Hepatocyte (in vitro differentiated cells): Measurements from ENCODE around the gene ETV3. TPM values are rescaled to one million over a fixed set of nuclear protein-coding genes. Genes with fewer than 3 reads are reported as not detected.
A peak's percentile ranks its signal among the peaks of the same experiment; 100 is the strongest.

Experiments
- DNase-seq: peaks from one replicate; pipeline ENCODE4 v3.0.0-alpha.2; 2016; ENCODE audit warnings: low spot score
- H2AFZ ChIP-seq: fragments of 200-600 bp; sonication (generic); 2 replicates; pipeline ENCODE4 v1.6.0; 2016; ENCODE audit warnings: antibody characterized with exemption, mild to moderate bottlenecking
- H3K27ac ChIP-seq: fragments of 200-600 bp; sonication (generic); 2 replicates; pipeline ENCODE4 v1.5.1; 2016; ENCODE audit warnings: mild to moderate bottlenecking
- H3K27me3 ChIP-seq: fragments of 200-600 bp; sonication (generic); 2 replicates; pipeline ENCODE4 v1.6.1; 2016
- H3K36me3 ChIP-seq: fragments of 200-600 bp; sonication (generic); replicated peaks from 2 replicates; pipeline ENCODE4 v1.5.1; 2016; ENCODE audit warnings: low read depth; ENCODE audit not compliant: insufficient read depth
- H3K4me1 ChIP-seq: fragments of 200-600 bp; sonication (generic); 2 replicates; pipeline ENCODE4 v1.5.1; 2016; ENCODE audit warnings: mild to moderate bottlenecking, moderate library complexity; ENCODE audit not compliant: insufficient read depth
- H3K4me2 ChIP-seq: fragments of 200-600 bp; sonication (generic); 2 replicates; pipeline ENCODE4 v1.6.0; 2016
- H3K4me3 ChIP-seq: fragments of 200-600 bp; sonication (generic); 2 replicates; pipeline ENCODE4 v1.5.1; 2016; ENCODE audit warnings: mild to moderate bottlenecking
- H3K79me2 ChIP-seq: fragments of 200-600 bp; sonication (generic); 2 replicates; pipeline ENCODE4 v1.6.0; 2017; ENCODE audit warnings: mild to moderate bottlenecking
- H3K9me2 ChIP-seq: fragments of 200-600 bp; sonication (generic); replicated peaks from 2 replicates; pipeline ENCODE4 v1.6.0; 2017; ENCODE audit warnings: mild to moderate bottlenecking; ENCODE audit not compliant: insufficient read depth
- H3K9me3 ChIP-seq: fragments of 200-600 bp; sonication (generic); 2 replicates; pipeline ENCODE4 v1.5.1; 2016; ENCODE audit warnings: low read depth, mild to moderate bottlenecking
- H4K20me1 ChIP-seq: fragments of 200-600 bp; sonication (generic); 2 replicates; pipeline ENCODE4 v1.6.0; 2016; ENCODE audit warnings: mild to moderate bottlenecking; ENCODE audit not compliant: insufficient read depth, poor library complexity, severe bottlenecking
- EZH2 ChIP-seq: fragments of 200-600 bp; sonication (generic); IDR thresholded peaks from 2 replicates; pipeline ENCODE4 v1.6.1; 2016; ENCODE audit warnings: antibody characterized with exemption, mild to moderate bottlenecking, borderline replicate concordance
- EZH2phosphoT487 ChIP-seq: fragments of 200-600 bp; sonication (generic); IDR thresholded peaks from one replicate; pipeline ENCODE4 v1.6.1; 2018; ENCODE audit warnings: antibody characterized with exemption, mild to moderate bottlenecking, low read depth, moderate library complexity; ENCODE audit not compliant: unreplicated experiment, severe bottlenecking
- WGBS: methylation state at CpG from one replicate; pipeline ENCODE4 v1.1.6; 2016; ENCODE audit warnings: low lambda C conversion rate; ENCODE audit errors: missing lambda C conversion rate; 5-methylcytosine and 5-hydroxymethylcytosine counted together
- polyA plus RNA-seq: library from polyadenylated mRNA; unstranded; fragments of >200 nt; fragmentation: Nextera tagmentation; extraction: Ambion mirVana; gene quantifications from 2 replicates; pipeline ENCODE4 v1.2.1, GENCODE V29; 2016
- total RNA-seq: library from RNA; depleted of rRNA; stranded (reverse); fragments of >200 nt; gene quantifications from 2 replicates; pipeline ENCODE4 v1.2.3, GENCODE V29; 2014
- TF ChIP-seq, protein P1 (sequence below): fragments of 200-600 bp; sonication (generic); IDR thresholded peaks from 2 replicates; pipeline ENCODE4 v1.5.1; 2016; ENCODE audit warnings: antibody characterized with exemption, mild to moderate bottlenecking; ENCODE audit not compliant: poor library complexity

Gene ETV3
- total and polyA plus RNA-seq, 2 experiments from 2014 or later = 8.4 to 17.6 TPM

DNA sequence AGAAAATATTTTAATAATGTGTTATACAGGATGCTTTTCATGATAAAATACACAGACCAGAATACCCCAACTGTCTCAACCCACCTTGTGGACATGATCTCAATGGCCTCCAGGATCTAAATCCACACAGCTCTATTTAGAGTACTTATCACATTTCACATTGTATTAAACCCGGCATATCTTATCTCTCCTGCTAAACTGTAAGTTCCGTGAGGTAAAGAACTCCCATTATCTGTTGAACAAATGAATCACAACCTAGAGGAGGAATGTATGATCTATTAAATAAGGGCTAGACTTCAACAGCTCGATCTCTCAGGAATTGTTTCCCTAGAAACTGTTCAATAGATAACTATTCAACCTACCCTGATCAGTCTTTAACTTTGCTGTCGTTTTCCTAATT is 6.9 kb downstream of the ETV3 start:
- Histone ChIP-seq H3K36me3 (no peaks in the 10 kb centered on the region), H3K4me1 (peaks cover 19% of the 10 kb centered on the region), H3K27ac (peak overlapping the region; percentile 68), H3K79me2 (peaks cover 44% of the 10 kb centered on the region), H3K9me3 (no peaks in the 10 kb centered on the region), H3K4me2 (no peak overlapping the region), H3K4me3 (no peak overlapping the region), H3K27me3 (no peaks in the 10 kb centered on the region), H3K9me2 (no peaks in the 10 kb centered on the region), H2AFZ (no peak overlapping the region), H4K20me1 (peaks cover 9% of the 10 kb centered on the region)
- no peak for DNase-seq
- TF ChIP-seq EZH2 = no peak
- TF ChIP-seq, protein P1, sequence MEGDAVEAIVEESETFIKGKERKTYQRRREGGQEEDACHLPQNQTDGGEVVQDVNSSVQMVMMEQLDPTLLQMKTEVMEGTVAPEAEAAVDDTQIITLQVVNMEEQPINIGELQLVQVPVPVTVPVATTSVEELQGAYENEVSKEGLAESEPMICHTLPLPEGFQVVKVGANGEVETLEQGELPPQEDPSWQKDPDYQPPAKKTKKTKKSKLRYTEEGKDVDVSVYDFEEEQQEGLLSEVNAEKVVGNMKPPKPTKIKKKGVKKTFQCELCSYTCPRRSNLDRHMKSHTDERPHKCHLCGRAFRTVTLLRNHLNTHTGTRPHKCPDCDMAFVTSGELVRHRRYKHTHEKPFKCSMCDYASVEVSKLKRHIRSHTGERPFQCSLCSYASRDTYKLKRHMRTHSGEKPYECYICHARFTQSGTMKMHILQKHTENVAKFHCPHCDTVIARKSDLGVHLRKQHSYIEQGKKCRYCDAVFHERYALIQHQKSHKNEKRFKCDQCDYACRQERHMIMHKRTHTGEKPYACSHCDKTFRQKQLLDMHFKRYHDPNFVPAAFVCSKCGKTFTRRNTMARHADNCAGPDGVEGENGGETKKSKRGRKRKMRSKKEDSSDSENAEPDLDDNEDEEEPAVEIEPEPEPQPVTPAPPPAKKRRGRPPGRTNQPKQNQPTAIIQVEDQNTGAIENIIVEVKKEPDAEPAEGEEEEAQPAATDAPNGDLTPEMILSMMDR = no peak
- TF ChIP-seq EZH2phosphoT487 = no peak
- WGBS = 50% methylated on average over 4 of the region's 4 CpGs

DNA sequence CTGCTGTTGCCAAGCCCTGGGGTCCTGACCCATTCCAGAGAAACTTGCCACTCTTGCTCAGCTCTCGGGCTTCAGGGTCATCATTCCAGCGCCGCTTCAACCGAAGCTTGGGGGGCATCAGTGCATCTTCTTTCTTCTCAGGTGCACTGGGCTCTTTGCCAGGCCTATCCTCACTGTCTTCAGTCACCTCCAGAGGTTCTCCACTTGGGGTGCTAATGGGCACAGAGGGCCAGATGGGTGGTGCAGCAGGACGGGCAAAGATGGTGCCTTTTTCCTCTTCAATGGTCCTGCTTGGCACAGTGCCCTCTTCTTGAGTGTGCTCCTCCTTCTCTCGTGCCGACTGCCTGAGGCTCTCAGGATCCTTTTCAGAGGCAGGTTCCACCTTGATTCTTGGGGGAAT is 13.3 kb downstream of the ETV3 start:
- no peak for DNase-seq
- TF ChIP-seq EZH2phosphoT487 (no peak), EZH2 (no peak)
- TF ChIP-seq, protein P1 = no peak
- Histone ChIP-seq H3K79me2 (peaks cover 24% of the 10 kb centered on the region), H3K27me3 (no peaks in the 10 kb centered on the region), H3K9me3 (no peaks in the 10 kb centered on the region), H4K20me1 (peaks cover 4% of the 10 kb centered on the region), H3K27ac (no peak overlapping the region), H3K4me1 (no peaks in the 10 kb centered on the region), H3K36me3 (no peaks in the 10 kb centered on the region), H3K4me2 (no peak overlapping the region), H3K9me2 (no peaks in the 10 kb centered on the region), H3K4me3 (no peak overlapping the region), H2AFZ (no peak overlapping the region)
- WGBS = 96% methylated on average over 7 of the region's 7 CpGs

DNA sequence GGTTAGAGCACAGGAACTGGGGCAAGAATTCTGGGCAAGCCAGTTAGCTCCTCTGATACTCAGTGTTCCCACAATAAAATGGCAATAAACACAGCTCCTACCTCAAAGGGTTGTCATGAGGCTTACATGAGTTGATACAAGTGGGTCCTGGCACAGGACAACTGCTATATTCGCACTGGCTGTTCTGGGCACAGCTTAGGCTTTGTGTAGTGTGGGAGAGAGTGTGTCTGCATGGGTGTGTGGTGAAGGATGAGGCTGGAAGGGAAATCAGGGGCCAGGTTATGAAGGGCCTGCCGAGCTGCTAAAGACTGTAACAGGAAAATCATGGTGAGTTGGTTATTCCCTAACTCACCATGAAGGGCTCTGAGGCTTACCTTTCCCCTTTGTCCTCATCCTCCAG is 18.7 kb downstream of the ETV3 start:
- Histone ChIP-seq H3K27me3 (no peaks in the 10 kb centered on the region), H3K4me1 (no peaks in the 10 kb centered on the region), H3K9me2 (no peaks in the 10 kb centered on the region), H3K4me3 (no peak overlapping the region), H2AFZ (no peak overlapping the region), H3K9me3 (no peaks in the 10 kb centered on the region), H3K36me3 (no peaks in the 10 kb centered on the region), H3K79me2 (no peaks in the 10 kb centered on the region), H3K27ac (no peak overlapping the region), H4K20me1 (peaks cover 4% of the 10 kb centered on the region), H3K4me2 (no peak overlapping the region)
- 85% methylated on average over 2 of the region's 2 CpGs for whole genome bisulfite sequencing
- TF ChIP-seq EZH2 (no peak), EZH2phosphoT487 (no peak)
- TF ChIP-seq, protein P1 = no peak
- no peak for DNase-seq

DNA sequence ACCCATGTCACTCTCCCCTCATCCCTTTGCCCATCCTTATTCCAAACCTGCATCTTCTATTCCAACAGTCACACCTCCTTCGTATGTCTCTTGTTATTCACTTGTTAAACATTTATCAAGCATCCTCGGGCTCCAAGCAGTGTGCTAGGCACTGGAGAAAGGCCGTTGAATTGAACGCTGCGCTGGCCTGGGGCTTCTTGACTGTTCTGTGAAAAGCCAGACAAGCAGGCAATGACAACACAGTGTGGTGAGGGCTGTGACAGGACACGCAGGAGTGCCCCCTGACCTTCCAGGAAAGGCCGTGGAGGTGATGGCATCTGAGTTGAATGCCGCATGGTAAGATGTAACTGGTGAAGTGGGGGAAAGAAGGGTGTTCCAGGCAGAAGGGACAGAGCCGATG is 19.2 kb downstream of the ETV3 start:
- 88% methylated on average over 9 of the region's 9 CpGs for WGBS
- Histone ChIP-seq H3K36me3 (no peaks in the 10 kb centered on the region), H3K4me1 (no peaks in the 10 kb centered on the region), H3K9me2 (no peaks in the 10 kb centered on the region), H3K4me3 (no peak overlapping the region), H3K27ac (no peak overlapping the region), H3K9me3 (no peaks in the 10 kb centered on the region), H4K20me1 (peaks cover 4% of the 10 kb centered on the region), H2AFZ (no peak overlapping the region), H3K27me3 (no peaks in the 10 kb centered on the region), H3K79me2 (no peaks in the 10 kb centered on the region), H3K4me2 (no peak overlapping the region)
- TF ChIP-seq EZH2 = no peak
- TF ChIP-seq EZH2phosphoT487 = no peak
- TF ChIP-seq, protein P1 = no peak
- no peak for DNase-seq
